NCI-H460 (cell line): ENCODE results near the gene SMOC2. TPM values are rescaled to one million over a fixed set of nuclear protein-coding genes. Genes with fewer than 3 reads are reported as not detected.
"Not testable (repeated sequence)": the region's sequence is repeated elsewhere in the genome, so short reads cannot be mapped to it uniquely, and the experiment has no call there.

Experiments
- DNase-seq: peaks from one replicate; pipeline ENCODE4 v3.0.0-alpha.2; 2016; ENCODE audit warnings: low read depth; ENCODE audit errors: extremely low read depth
- total RNA-seq: library from RNA; depleted of rRNA; stranded (reverse); fragments of >200 nt; shearing (Covaris generic); gene quantifications from 2 replicates; pipeline ENCODE4 v1.2.3, GENCODE V29; 2014

SMOC2 gene
- total RNA-seq, 1 experiment from 2014 or later = not detected

DNA sequence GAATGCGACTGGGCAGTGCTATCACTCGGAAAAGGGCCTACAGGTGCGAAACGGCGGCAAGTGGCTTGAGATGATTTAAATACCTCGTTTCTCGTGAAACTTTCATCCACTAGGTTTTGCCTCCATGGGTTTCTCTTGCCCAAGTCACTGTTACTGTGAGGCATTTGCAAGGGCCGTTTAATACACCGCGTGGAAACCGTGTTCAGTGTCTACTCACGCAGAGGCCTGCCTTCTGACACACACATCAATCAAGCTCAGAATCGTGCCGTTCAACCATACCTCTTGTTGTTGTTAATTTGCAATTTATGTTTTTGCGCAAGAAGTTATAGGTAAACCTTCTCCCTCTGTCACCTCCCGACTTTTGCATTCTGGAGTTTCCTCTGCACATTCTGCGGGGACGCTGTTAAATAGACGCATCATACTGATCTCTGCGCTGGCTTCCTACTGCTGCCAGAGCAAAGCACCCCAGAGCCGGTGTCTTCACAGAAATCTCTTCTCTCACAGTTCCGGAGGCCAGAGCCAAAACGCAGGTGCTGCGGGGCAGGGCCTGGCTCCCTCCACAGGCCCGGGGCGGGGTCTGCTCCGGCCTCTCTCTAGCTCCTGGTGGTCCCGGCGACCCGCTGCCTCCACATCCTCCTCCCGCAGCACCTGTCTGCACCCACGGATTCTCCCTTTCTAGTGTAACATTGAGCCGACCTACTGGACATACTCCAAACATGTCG is 251.4 kb downstream of the SMOC2 start:
- no peak for DNase-seq

- DNase-seq = not testable (repeated sequence)
Measured at GRCh38 chr6:168692915-168693257, 251.9 kb downstream of the SMOC2 start.

DNA sequence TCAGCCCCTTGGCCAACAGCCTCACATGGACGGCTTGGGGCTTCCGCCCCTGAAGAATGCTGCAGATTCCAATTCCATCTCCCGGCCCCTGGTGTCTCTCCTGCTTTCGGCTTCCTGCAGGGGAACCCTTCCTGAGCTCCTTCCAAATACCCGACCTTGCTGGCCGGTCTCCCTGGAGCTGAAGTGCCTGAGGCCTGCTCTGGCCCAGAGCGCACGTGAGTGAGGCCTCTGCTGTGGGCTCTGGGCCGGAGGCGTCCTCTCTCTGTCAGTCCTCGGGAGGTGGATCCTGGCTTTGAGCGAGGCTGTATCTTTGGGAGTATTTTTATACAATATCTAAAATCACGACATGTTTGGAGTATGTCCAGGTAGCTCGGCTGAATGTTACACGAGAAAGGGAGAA is 253.8 kb downstream of the SMOC2 start:
- not testable (repeated sequence) for DNase-seq

DNA sequence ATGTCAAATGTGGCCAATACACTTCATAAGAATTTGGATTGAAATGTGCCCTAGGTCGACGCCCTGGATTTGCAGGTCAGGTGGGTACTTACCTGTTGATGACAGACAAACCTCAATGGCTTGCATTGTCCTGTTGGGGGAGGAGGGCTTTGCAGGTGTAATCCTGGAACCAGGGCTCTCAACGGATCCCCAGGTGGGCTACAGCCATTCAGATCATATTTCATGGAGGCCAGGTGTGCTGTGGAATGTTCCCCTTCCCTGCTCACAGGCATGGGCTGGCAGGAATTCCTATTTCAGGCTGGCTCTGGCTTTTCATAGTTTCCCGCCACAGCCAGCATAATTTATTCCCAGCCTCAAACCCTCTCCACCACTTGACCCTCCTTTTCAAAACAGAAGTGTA is 254.7 kb downstream of the SMOC2 start:
- DNase-seq = no peak

DNA sequence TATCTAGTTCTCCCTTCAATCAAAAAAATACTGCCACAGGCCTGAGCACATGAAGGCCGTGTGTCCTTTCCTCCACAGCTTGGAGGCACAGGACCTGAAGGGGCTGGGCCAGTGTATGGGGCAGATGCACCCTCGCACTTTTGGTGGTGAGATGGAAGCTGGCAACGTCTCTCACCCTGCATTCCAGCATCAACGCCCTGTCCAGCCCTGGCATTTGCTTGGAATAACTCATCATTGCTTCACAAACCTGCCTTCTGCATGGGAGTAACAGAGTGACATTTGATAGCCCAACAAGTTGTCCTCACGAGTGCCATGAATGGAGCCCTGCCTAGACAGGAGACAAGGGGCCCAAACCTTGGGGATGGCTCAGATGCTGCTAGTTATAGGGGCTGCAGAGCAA is 257.9 kb downstream of the SMOC2 start:
- no peak for DNase-seq

DNA sequence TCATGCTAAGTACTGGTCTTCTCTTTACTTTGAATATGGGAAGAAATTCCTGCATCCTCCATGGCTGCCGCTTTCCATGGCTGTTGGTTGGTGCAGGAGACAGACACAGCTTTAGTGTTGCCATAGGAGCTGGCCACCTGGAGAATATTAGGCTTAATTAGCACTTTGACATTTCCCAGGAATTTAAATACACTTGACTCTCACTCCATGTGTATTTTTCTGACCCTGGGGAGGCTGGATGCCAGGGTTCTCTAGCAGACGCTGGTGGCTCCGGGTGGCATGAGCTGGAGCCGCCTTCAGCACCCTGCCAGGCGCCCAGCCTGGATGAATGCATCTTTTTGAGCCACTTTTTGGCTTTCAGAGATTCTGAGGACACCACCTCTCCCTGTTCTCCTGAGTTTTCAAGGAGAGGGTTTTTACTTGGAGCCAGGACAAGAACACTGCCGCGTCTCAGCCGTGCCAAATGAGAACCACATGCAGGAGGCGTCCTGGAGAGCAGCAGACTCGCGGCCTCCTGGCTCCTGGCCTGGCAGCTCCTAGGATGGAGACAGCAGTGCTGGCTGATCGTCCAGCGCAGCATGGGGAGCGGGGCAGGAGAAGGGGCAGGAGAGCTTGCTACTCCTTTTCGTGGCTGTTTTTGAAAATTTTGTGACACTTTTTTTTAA is 258.8 kb downstream of the SMOC2 start:
- DNase-seq = no peak

DNA sequence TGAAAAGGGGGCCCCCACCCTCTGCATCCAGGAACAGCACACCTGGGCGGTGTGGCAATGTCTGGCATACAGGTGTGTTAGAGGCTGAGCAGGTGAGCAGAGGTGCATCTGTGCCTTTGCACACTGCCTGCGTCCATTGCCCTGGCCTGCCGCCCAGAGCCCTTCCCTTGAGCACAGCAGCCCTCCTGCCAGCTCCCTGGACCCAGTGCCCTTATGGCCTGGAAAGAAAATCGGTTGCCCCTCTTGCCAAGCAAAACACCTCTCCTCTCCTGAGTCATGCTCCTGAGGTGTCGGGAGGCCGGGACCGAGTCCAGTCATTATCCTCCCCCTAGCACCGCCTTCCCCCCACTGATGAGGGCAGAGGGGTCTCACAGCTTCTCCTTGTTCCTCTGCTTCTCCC is 259.9 kb downstream of the SMOC2 start:
- DNase-seq = no peak

GRCh38 chr6:168703990-168704389 is 263.0 kb downstream of the SMOC2 start:
- DNase-seq = no peak

DNA sequence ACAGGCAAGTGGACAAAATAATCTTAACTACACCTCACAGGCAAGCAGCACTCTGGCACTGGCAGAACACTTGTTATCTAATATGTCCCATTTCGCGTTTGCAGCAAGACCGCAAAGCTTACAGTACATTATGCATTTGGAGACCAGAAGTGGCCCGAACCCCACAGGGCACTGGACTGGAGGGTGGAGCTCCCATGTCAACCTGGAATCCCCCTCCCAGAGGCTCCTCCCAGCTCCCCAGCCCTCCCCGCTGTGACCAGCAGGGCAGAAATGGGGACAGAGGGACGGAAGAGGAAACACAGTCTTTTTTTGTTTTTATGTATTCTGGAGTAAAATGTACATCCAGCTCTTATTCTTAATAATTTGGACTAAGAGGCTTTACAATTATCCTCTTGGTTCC is 263.7 kb downstream of the SMOC2 start:
- no peak for DNase-seq

GRCh38 chr6:168705271-168705670 is 264.3 kb downstream of the SMOC2 start:
- DNase-seq = not testable (repeated sequence)

- DNase-seq = no peak
Measured at GRCh38 chr6:168706471-168707177, 265.6 kb downstream of the SMOC2 start.

DNA sequence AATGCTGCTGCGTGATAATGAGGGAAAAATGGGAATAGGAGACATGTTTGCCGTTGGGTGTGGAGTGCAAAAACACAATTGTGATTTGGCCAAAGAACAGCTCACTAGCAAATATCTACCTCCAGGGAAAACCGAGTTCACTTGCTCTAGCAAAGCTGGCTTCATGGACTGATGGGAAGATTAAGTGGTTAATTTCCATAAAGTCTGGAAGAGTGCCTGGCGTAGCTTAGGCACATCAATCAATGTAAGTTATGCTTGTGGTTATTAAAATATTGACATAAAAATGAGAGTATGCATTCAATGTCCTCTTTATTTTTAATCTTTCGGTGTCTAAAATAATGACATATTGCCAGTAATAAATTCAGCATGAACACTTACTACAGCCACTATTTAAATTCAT is 267.5 kb downstream of the SMOC2 start:
- no peak for DNase-seq

- no peak for DNase-seq
Measured at GRCh38 chr6:168708984-168709383, 268.0 kb downstream of the SMOC2 start.

DNA sequence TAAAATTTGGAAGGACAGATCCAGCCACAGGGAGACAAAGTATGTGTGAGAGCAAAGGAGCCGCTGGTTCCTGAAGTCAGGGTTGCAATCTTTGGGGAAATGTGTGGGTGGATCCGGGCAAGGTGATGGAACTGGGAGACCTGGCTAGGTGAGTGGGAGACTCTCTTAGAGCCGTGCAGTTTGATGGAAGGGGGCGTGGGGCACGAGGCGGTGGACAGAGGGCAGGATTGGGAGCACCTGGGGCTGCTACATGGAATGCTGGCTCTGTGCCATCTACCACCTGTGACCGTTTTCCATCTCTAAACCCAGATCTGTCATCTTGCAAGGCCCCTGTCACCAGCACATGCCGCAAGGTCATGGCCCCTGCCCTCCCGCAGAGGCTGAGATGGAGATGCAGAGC is 268.4 kb downstream of the SMOC2 start:
- DNase-seq = no peak

DNA sequence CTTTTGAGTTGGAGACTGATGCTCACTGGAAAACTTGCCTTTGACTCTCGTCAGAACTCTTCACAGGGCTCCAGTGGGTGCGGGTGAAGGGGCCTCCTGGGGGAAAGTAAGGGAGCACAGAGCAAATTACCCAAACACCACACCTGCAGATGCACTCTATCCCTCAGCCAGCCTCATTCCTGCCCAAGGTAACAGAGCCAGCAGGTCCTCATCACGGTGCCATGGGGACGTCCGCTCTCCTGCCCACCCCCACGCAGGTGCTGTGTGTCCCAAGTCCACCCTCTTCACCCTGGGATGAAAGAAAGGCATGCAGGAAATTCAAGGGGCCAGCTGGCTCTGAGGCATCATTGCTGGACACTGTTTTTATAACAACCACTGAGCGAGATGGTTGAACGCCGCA is 269.0 kb downstream of the SMOC2 start:
- DNase-seq = no peak

GRCh38 chr6:168711049-168711640 is 270.2 kb downstream of the SMOC2 start:
- no peak for DNase-seq

DNA sequence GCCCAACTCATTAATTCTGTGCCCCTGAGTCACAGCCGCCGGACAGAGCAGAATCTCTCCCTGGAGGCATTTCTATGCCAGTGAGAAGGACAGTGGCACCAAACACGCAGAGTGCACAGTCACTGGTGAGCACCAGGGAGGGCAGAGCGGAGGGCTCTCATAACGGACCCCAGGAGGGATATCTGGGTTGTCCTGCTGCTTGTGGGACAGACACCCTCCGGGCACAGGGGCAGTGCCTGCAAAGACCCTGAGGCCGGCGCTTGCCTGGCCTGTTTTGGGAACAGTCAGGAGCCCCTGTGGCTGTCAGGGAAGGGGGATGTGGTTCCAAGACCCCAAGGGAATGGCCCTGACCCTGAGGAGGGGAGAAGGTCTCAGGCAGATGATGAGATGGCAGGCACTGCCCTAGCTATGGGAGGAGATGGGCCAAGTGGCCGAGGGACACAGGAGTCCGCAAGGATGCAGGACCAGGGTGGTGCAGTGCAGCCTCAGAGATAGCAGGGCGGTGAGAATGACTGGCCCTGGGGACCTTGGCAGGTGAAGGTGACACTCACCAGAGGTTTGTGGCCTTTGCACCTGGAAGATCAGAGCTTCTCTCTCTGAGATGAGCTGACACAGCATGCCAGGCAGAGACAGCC is 270.8 kb downstream of the SMOC2 start:
- DNase-seq = no peak

DNA sequence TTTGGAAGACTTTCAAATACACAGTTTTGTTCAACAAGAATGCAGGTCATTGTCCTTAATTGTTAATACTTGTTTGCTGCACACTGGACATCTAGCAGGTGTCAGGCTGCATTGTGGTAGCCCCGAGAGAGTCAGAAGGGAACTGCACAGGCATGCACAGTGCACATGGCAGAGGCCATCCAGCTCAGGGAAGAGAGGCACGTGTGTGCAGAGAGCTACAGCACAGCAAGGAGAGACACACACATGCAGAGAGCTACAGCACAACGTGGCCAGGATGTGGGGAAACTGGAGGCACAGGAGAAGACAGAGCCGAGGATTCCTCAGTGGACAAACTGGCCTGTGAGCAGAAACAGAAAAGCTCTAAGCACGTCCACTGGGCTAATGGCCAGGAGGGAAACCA is 272.0 kb downstream of the SMOC2 start:
- DNase-seq = no peak

- DNase-seq = peak; percentile 29
Measured at GRCh38 chr6:168713839-168714238, 272.9 kb downstream of the SMOC2 start.

DNA sequence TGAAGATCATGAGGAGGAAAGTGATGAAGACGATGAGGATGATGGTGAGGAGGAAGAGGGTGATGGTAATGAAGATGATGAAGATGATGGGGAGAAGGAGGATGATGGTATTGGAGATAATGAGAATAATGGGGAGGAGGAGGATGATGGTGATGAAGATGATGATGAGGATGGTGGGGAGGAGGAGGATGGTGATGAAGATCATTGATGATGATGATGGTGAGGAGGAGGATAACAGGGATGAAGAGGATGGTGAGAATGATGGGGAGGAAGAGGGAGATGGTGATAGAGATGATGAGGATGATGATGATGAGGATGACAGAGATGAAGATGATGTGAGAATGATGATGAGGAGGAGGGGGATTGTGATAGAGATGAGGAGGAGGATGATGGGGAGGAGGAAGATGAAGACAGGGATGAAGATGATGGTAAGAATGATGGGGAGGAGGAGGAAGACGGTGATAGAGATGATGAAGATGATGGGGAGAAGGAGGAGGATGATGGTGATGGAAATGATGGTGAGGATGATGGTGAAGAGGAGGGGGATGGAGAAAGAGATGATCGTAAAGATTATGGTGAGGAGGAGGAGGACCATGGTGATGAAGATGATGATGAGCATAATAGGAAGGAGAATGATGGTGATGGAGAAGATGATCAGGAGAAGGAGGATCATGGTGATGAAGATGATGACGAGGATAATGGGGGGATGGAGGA is 273.7 kb downstream of the SMOC2 start:
- DNase-seq = no peak
